Activated CD8-positive, alpha-beta memory T cell treated with anti-CD3 and anti-CD28 coated beads, Interleukin-2, amount 50 U/mL, for 48 hours (primary cell): Measurements from ENCODE around the gene UGT1A1.

ENCODE experiments used
- DNase-seq: peaks from one replicate; pipeline ENCODE4 v3.0.0-alpha.2; 2020

Gene UGT1A1

DNA sequence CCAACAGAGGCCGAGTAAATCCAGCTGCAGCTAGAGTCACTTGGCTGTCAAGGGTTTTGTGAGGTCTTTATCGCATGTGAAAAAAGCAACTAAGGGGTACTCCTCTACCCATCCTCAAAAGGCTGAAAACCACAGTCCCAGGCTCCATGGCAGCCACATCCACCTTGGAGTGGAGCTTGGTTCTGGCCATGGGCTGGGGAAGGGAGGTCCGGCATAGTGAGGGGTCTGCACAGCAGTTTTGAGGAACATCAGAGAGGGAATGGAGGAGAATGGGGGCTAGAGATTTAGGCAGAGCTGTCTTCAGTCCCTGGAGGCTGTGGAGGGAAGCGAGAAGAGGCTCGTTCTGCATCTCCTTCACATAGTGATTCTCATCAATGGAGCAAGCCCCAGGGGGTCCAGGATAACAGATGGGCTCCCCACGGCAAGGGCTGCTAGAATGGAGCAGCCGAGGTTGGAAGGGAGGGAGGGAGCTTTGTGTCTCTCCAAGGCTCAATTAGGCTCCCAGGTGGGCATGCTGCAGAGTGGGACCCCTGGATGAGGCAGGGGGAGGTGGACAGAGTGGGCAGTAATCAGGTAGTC is 39.1 kb downstream of the UGT1A1 start:
- DNase-seq, result peak; percentile 34

DNA sequence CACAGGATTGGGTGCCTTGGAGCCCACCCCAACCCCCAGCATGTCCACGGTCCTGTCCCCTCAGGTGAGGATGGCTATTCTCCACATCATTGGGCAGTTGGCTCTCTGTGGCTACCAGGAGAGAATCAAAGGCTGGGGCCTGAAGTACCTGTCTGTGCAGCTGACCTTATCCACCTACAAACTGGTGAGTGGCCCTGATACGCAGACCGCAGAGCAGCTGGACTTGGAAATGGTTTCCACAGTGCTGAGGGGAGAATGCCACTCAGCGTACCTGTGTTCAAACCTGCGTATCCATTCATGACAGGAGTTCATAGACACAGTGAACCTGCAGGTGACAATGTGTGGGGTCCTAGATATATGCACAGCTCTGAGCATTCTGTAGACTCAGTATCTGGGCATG is 39.6 kb downstream of the UGT1A1 start:
- peak; percentile 10 for DNase-seq

DNA sequence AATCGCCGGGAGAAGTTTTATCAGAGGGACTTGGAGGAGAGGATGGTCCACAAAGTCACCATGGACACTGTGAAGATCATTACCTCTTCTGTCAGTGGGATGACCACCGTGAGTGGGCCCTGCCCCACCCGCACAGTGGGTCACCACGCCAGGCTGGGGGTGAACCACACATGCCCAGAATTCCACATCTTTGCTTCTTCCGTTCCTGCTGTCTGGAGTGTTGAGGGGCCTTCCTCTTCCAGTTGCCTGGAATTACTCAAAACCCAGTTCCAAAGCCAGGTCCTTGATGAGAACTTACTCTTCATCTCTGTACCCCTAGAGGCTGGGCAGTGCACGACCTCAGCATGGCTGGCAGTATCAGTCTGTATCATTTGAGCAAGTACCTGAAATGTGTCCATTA is 40.1 kb downstream of the UGT1A1 start:
- DNase-seq, result peak; percentile 22

DNA sequence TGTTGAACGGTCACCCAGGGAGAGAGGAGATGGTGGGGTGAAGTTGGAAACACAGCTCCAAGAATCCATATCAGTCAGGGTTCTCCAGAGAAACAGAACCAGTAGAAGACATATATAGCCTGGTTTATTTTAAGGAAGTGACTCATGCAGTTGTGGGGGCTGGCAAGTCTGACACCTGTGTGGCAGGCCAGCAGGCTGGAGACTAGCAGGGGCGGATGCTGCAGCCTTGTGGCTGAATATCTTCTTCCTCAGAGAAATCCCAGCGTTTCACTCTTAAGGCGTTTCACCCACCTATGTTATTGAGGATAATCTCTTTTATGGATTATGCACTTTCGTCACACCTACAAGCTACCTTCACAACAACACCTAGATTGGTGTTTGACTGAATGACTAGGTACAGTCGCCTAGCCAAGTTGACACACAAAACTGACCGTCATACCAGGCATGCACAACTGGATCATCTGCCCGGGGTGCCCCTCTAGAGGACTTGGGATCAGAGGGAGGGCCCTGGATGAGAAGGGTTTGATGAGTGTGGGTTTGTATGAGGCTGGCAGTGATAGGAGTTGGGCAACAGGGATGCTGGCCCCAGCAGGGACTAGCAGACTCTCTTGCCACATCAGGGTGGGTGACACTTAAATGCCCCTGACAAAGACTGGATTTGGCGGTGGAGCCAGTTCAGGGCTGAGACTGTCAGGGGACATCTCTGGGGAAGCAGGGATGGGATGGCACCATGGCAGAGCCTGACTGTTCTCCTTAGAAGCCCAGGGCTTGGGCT is 41.5 kb downstream of the UGT1A1 start:
- peak; percentile 52 for DNase-seq

- no peak for DNase-seq
These were observed 42.2 kb downstream of the UGT1A1 start for GRCh38 chr2:233802132-233802815.

- DNase-seq, result peak; percentile 23
These were observed 43.3 kb downstream of the UGT1A1 start for GRCh38 chr2:233803292-233803911.

DNA sequence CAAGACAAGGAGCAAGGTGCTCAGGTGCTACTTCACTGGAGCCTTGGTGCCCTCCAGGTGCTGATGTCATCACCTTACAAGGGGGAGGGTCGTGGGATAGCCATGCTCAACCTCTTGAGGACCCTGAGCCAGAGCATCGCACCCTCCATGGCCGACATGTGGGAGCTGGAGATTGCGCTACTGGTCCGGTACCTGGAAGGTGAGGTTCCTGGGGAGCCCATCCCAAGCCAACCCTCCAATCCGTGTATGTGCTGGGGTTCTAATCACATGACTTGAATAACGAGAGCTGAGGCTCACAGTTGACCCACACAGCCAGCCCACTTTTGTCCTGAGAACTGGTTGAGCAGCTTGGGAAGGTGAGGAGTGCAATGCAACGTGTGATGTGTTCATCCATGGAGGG is 43.9 kb downstream of the UGT1A1 start:
- DNase-seq, result peak; percentile 17

- peak; percentile 20 for DNase-seq
These were observed 47.3 kb downstream of the UGT1A1 start for GRCh38 chr2:233807215-233807865.

DNA sequence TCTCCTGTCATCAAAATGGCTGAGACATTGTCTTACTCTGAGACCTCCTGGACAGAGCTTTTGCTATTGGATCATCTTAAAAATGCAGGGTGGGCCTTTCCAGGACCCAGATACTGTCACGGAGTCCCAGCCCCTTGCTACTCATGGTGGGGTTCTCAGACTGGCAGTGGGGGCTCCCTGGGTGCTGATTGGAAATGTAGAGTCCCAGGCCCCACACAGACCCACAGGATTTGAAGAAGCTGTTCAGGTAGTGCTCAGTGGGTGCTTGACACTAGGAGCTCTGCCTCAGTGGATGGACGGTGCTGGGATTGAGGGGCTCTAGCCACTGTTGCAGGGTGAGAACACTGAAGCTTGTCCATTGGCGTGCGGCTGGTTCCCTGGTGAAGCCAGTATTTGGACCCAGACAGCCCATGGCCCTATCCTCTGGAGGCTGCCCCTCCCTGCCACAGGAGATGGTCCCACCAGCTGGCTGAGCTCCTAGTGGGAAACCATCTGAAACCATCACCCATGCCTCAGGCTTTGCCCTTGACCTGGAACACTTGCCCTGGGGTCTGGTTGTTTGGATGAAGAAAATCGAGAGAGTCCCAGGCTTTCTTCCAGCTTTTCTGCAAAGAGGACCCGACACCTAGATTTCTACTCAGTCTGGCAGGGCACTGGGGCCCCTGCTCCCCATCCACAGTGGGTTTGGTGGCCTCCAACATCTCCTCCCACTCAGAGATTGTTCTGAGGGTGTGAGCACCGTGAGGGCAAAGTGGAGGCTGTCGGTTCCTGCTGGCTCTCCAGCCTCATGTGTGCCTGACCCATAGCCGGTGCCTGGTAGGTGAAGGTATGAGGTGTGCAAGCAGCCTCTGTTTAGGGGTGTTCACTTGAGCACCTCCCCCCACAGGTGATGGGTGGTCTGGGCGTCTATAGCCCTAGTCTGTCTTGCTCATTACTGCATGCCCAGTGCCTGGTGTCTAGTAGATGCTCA is 48.2 kb downstream of the UGT1A1 start:
- DNase-seq, result peak; percentile 25

DNA sequence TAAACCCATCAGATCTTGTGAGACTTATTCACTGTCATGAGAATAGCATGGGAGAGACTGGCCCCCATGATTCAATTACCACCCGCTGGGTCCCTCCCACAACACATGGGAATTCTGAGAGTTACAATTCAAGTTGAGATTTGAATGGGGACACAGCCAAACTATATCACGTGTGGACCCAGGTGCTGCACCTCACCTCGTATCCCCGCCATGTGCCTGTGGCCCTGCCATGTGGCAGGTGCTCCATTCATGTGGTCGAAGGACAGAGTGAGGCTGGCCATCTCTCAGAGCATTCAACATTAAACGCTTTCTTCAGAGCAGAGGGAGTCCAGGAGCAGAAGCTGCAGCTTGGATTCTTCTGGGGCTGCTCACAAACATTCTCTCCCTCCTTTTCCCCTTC is 50.3 kb downstream of the UGT1A1 start:
- peak; percentile 26 for DNase-seq

DNA sequence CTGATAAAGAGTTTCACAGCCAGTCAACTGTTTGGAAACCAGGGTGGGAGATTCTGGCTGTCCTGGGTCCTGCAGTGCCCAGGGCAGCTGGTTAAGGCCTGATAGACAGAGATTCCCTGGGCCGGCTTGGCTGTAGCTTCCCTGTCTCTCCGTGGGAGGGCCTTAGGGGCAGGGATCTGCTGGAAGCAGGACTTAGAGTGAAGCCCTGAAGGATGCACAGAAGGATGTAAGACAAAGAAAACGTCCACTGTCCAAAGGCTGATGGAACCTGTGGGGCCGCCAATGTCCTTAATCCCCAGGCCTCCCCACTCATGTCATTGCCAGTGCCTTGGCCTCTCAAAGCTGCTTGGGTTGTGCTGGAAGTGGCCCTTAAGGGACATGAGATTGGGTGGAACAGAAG is 51.0 kb downstream of the UGT1A1 start:
- peak; percentile 18 for DNase-seq

GRCh38 chr2:233811732-233812131 is 51.7 kb downstream of the UGT1A1 start:
- peak; percentile 15 for DNase-seq

DNA sequence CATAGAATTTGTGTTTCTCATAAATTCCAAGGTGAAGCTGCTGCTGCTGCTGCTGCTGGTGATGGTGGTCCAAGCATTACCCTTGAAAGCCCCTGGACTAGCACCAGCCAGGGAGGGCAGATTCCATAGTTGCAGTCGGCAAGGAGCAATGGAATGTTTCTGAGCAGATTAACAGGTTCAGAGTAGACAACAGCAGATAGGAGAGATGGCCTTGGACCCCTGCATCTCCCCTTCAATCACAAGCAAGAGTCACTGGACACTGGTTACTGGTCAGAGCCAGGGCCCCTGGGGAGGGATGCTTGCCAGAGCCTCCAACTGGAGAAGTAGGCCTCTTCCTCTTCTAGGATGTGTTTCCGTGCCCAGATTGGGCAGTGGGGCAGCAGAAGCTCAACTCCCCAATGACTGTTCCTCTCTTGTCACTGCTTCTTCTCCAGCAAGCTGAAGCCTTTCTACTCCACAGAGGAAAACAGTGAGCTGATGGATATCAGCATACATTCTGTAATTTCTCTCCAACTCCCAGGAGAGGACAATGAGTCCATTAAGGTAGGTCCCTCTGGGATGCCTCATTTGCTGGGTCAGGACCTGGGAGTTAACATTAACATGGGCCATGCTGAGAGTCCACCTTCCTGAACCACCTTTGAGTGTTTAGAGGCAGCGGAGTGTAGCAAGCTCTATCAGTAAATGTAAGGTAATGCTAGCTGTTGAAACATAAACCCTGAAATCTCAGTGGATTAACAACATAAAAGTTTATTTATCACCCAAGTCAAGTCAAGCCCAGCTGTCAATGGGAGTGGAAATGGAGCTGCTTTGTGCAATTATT is 53.4 kb downstream of the UGT1A1 start:
- DNase-seq, result no peak

DNA sequence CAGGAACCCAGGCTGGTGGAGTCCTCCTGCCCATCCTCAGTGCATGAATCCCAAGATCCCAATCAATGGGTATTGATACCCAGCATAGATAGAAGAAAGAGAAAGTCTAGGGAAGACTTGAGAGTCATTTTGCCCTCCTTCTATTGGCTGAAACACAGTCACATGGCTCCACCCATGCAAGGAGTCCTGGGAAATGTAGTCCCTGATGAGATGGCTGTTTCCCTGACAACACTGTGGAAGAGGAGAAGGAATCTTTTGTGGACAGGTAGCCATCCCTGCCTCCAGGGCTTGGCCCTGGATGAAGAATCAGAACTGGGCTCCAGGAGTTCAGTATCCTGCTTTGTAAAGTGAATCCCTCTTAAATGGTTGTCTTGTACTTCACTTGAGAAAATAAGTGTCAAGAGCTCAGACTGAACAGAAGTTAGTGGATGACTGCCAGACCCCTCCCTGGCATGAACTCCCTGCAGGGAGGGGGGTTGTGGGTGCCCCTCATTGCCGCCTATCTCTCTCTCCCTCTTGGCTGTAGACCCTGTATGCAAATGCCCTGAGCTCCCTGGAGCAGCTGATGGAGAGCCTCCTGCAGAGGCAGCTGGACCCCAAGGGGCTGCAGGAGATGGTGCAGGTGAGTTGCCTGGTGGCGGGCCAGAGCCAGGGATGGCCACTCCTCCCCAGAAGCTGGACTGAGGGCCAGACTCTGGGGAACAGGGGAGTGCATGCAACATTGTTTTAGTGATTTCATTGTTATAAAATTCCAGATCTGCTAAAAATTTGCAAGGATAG is 54.2 kb downstream of the UGT1A1 start:
- no peak for DNase-seq

DNA sequence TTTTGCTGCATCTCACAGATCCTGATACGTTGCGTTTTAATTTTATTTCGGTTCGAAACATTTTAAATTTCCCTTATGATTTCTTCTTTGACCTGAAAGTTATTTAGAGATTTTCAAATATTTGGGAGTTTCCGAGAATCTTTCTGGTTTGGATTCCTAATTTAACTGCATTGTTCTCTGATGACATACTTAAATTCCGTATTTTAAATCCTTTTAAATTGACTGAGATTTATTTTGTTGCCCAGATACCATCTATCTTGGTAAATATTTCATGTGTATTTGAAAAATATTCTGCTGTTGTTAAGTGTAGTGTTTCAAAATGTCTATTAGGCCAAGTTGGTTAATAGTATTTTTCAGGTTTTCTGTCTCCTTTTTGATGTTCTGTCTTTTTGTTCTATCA is 55.8 kb downstream of the UGT1A1 start:
- no peak for DNase-seq

- no peak for DNase-seq
These were observed 56.3 kb downstream of the UGT1A1 start for GRCh38 chr2:233816334-233816733.

GRCh38 chr2:233816771-233817170 is 56.7 kb downstream of the UGT1A1 start:
- DNase-seq, result no peak

- no peak for DNase-seq
These were observed 57.4 kb downstream of the UGT1A1 start for GRCh38 chr2:233817361-233817911.

- no peak for DNase-seq
These were observed 58.0 kb downstream of the UGT1A1 start for GRCh38 chr2:233817995-233818638.
